ENCODE results near the gene B4GALNT3.
"Not testable (repeated sequence)": the region's sequence is repeated elsewhere in the genome, so short reads cannot be mapped to it uniquely, and the experiment has no call there.

B4GALNT3 gene

DNA sequence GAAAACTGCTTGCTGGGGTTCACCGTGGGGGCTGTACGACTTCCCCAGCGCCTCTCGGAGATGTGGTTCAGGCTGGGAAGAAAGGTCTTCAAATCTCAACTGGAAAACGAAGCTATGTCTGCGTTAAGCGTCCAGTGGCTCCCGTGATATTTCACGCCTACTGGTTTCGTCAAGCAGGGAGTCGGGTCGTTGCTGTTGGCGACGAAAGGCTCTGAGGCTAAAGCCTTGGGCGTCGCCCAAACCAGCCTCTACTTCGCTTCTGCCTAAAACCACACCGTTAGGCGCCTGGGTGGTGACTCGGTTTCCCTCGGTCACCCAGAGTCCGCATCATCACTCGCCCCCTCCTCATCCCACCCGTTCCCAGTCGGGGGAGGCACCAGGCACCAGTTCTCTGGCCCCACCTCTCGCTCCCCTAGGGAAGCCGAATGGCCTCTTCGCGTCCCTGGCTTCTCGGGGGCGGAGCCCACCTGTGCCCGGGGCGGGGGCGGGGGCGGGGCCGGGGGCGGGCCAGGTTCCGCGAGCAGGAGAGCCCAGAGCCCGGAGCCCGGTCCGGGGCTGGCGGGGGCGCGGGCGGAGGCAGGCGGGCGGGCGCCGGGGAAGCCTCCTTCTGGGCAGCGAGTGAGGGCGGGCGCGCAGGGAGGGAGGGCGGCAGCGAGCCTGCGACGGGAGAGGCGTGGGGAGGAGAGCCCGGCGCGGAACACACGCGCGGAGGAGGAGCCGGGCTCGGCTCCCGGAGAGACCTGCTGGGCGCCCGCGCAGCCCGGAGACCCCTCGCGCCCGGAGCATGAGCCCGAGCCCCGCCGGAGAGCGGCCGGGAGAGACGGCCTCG is at the start of gene B4GALNT3:
Gene B4GALNT3 (plus strand): TSS at position 510 of the 829 bp plus-strand sequence. CDS start 438 bp downstream, outside the sequence.
- DNase-seq (ENCODE audit: low read depth) = peak; percentile 6

DNA sequence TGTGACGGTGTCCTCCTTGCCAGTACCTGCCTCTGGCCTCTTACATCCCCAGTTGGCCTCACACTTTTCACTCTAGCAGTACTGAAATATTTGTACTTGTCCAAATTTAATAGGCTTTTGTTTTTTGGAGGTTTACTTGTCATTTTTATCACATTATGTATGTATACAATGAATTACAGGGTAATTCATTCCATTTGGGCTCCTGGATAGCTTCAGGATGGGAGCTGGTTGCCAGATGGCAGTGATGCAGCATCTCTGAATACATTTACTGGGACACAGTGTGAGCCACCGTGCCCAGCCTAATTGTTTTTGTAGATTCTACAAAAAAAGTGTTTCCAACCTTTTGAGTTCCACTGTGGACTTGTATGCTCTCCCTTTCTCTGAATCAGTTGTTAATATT is 44.9 kb upstream of the B4GALNT3 start:
- no peak for DNase-seq (ENCODE audit: low read depth)

DNA sequence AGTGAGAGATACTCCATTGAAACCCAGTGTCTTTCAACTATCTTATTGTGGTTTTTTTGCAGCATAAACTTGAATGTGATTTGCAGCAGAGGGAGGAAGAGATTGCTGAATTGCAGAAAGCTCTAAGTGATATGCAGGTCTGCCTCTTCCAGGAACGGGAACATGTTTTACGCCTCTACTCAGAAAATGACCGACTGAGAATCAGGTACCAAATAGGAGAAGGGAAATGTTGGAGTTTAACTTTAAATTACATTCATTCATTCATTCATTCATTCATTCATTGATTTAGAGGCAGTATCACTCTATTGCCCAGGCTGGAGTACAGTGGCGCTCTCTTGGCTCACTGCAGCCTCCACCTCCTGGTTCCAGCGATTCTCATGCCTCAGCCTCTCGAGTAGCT is 41.3 kb upstream of the B4GALNT3 start:
- DNase-seq (ENCODE audit: low read depth) = no peak

DNA sequence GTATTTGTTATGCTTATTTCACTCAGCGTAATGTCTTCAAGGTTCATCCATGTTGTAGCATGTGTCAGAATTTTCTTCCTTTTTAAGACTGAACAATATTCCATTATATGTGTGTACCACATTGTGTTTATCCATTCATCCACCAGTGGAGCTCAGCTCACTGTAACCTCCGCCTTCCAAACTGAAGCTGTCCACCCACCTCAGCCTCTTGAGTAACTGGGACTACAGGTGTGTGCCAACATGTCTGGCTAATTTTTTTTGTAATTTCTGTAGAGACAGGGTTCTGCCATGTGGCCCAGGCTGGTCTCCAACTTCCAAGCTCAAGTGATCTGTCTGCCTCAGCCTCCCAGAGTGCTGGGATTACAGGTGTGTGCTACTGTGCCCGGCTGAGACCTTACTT is 37.2 kb upstream of the B4GALNT3 start:
- DNase-seq (ENCODE audit: low read depth) = no peak

DNA sequence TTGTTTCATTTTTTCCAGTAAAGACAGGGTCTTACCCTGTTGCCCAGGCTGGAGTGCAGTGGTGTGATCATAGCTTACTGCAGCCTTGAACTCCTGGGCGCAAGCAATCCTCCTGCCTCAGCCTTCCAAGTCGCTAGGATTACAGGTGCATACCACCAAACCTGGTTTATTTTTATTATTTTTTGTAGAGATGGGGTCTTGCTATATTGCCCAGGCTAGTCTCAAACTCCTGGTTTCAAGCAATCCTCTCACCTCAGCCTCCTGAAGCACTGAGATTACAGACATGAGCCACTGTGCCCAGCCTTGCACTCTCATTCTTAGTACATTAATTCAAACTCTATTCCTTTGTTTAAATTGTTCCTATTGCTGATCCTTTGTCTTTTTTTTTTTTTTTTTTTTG is 24.0 kb upstream of the B4GALNT3 start:
- not testable (repeated sequence) for DNase-seq (ENCODE audit: low read depth)

DNA sequence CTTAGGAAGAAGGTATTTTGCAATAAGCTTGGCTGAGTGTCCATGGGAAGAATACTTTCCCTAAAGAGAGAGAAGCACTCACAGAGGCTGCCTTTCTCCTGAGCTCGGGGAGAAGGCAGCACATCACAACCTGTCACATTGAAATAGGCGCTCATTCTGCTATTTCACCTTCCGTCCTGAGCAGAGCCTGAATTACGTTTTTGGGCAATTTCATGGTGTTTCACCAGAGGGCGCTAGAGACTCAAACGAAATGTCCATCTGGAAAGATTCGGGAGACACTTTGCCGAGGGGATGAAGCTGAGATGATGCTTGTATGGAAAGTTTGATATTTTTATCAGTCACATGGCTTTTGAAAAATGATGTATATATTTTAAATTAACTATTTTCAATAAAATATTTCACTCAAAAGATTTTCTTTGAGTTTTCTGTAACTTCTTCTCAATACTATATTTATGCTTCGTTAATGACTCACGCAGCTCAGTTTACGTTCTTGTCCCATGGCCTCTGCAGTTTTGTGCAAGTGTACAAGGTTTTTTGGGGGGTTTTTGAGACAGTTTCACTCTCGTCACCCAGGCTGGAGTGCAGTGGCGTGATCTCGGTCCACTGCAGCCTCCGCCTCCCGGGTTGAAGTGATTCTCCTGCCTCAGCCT is 17.4 kb upstream of the B4GALNT3 start:
- DNase-seq (ENCODE audit: low read depth) = peak; percentile 30

DNA sequence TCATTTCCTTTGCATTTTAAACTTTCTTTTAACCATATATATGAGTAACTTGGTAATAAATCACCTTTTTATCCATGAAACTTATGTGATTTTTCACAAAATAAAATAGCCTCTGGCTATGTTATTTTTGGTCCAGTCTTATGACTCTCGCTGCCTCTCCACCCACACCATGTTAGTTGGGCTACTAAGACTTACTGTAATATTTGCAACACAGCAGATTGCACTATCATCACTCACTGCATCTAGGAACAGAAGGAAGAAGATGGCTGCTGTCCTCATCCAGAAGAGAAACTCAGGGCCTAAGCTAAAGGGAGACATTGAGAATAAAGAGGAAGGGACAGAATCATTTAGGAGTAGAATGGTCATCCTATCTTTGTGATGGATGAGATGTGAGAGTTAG is 12.6 kb upstream of the B4GALNT3 start:
- DNase-seq (ENCODE audit: low read depth) = no peak

DNA sequence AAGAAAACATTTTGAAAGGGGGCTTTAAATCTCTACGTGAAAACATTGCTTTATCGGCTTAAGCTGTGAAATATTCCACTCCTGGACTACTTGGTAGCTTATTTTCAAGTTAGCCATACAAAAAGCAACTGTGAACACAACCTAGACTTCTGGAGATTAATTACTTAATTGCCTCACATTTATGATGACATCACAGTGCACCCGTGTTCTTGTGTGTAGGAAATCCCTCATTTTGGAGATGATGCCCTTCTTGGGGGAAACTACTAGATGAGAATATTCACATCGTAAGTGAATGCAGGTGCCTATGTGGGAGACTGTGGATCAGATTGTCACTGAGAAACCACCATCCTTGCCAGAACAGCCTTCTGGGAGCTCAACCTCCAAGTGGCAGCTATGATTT is 10.5 kb upstream of the B4GALNT3 start:
- no peak for DNase-seq (ENCODE audit: low read depth)

DNA sequence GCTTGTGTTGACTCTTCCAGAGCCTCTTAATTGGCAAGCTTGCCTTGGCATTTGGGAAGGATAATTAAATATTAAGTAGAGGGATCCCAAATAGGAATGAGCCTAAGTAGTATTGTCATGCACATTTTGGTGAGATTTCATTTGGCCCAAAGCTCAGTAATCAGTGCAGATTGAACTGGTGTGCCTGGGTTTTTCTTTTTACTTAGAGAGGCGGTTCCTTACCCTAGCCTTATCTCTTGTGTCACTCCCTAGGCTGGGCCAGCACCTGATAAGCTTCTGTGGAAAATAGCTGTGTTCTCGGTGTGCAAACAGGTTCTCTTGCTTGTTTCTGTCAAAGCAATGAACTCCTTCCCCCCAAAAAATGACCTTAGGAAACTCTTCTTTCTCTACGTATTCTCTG is 9.3 kb upstream of the B4GALNT3 start:
- DNase-seq (ENCODE audit: low read depth) = no peak

DNA sequence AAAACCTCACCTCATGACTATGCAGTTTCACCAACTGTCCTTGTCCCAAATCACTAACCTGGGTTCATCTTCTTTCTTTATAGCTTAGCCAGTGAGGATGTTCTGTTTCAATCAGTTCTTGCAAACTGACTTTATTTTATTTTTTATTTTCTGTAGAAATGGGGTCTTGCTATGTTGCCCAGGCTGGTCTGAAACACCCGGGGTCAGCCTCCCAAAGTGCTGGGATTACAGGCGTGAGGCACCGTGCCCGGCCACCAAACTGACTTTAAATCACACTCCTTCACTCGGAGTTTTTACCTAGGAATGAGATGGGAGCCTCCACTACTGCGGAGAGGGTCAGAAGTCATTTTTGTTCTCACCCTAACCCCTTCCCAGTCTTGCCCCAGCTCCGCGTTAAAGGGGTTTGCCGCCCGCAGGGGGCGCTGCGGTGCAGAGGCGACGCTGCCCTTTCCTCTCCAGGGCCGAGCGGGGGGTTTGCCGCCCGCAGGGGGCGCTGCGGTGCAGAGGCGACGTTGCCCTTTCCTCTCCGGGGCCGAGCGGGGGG is 7.0 kb upstream of the B4GALNT3 start:
- DNase-seq (ENCODE audit: low read depth) = no peak

DNA sequence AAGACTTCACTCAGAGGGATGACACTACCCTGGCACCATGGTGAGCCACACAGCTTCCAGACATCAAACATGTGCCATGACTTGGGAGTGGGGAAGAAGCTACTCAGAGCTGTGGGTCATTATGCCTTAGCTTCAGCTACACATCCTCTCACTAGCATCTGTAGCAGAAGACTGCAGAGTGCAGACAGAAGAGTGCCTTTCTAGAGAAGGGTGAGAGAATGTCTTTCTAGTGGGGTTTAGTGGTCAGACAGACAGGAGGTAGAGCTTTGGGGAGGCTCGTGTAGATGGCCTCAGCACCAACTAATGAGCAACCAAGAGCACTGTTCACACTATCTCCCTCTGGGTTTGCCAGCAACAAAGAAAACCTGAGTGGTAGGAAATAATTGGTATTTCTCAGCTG is 4.9 kb upstream of the B4GALNT3 start:
- no peak for DNase-seq (ENCODE audit: low read depth)

DNA sequence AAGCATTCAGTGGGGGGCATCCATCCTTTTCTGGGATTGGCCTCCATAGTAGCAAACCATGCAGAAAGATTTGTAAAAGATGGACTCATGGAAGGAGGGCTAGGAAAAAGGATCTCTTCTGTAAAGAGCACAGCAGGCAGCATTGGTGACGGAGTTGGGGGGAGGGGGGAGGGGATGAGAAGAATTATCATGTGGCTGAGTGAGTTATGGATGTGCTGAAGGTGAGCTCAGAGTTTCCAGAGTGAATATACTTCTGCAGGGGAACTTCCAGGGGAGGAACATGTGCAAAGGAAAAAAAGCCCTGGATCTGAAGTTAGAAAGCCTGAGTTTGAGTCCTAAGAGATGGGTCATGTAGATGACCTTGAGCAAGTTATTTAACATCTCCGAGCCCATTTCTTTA is 3.9 kb upstream of the B4GALNT3 start:
- no peak for DNase-seq (ENCODE audit: low read depth)

DNA sequence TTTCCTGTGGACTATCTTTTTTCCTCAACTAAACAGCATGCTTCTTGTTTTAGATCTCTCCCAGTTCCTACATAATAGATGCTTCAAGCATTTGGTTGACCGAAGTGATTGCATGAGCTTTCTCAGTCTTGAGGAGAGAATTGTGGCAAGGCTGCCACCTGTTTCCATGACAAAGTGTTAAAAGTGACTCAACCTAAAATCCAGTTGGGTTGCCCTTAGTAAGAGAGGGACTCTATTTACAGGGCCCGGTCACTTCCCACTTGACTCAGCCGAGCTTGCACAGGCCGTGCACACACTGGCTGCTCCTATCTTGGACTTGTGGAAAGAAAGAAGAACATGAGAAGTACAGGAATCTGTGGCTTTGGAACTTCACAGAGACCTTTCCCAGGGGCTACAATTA is 2.1 kb upstream of the B4GALNT3 start:
- DNase-seq (ENCODE audit: low read depth) = no peak

DNA sequence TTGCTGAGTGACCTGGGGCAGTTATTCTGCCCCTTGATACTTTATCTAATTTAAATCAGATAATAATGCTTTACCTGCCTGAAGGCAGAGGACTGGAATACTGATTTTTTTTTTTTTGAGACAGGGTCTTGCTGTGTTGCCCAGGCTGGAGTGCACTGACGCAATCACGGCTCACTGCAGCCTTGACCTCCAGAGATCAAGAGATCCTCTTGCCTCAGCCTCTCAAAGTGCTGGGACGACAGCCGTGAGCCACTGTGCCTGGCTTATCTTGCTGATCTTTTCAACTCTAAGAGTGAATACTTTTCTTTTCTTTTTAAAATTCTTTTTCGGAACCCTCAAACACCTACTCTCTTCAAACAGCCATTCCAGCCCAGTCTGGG is 699 bp upstream of the B4GALNT3 start:
- DNase-seq (ENCODE audit: low read depth) = no peak

DNA sequence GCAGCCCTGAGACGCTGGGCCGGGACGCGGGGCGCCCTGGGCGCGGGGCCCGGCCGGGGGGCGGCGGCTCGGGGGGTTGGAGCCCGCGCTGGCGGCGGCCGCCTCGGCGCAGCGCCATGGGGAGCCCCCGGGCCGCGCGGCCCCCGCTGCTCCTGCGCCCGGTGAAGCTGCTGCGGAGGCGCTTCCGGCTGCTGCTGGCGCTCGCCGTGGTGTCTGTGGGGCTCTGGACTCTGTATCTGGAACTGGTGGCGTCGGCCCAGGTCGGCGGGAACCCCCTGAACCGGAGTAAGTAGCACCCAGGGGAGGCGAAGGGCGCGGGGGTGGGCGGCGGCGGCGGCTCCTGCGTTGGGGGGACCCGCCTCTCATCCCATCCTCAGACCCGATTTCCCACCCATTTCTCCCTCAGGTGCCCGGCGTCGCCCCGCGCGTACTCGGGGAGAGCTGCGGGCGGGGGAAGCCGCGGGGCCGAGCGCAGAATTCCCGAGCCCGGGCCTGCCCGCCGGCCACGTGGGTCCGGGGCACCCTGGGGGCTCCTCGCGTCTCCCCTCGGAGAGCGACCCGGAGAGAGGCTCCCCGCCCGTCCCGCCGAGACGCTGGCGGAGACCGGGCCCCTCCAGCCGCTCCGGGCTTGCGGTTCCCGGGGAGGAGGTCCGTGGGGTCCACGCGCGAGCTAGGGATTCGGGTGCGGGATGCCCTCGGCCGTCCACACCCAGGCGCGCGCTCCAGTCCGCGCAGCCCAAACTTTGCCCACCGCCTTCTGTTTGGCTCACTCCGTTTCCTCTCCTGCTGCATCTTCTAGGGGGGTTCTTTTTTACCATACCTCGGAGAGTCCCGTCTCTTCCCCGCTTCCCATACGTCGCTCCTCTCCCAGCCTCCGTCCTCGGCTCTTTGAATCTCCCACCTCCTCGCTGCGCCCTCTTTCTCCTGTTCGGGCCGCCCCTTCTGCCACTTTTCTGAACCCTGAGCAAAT is 807 bp downstream of the B4GALNT3 start:
- peak; percentile 7 for DNase-seq (ENCODE audit: low read depth)

DNA sequence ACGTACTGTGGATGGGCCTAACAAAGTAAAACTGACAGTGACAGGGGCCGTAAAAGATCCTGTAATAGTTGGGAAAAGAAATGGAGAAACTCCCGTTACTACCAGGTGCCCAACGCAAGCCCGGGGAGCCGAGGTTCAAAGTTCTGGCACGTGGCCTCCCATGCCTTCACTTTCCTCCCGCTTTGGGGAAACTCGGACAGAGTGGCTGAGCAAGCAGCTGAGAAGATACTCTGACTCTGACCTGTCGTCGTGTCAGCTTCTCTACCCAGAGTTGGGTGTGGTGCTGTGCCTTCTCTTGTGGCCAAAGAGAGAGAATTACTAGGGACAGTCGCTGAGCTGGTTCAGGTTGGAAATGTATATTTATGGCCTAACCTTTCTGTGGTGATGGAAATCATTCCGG is 1.7 kb downstream of the B4GALNT3 start:
- DNase-seq (ENCODE audit: low read depth) = no peak

DNA sequence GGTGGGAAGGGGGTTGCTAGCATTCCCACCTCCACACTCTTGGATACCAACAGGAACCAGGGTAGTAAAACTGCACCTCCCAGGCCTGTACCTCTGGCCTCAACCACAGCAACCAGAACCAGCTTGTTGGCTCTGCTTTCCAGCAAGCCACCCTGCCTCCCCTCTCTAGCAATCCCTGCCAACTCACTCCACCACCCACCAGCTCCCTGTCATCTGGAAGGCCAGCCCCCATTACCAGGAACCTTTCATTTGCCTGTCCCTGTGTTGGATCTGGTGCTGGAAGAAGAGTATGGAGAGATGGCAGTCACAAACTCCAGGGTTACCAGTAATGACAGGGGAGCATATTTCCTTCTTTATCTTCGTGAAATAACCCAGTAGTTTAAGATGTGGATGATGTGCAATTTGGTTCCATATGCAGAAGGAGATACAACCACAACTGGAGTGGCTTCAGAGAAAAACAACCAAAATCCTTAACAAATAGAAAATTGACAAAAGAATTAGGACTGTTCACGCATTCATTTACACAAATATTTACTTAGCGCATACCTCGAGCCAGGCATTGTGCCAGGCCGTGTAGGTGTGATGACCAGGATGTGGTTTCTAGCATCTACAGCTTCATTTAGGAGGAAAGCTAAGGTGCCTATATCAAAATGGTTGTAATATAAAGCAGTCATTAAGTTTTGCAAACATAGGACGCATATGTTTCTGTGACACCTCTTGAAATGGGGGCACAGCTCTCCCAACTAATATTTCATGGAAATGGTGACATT is 3.4 kb downstream of the B4GALNT3 start:
- no peak for DNase-seq (ENCODE audit: low read depth)

DNA sequence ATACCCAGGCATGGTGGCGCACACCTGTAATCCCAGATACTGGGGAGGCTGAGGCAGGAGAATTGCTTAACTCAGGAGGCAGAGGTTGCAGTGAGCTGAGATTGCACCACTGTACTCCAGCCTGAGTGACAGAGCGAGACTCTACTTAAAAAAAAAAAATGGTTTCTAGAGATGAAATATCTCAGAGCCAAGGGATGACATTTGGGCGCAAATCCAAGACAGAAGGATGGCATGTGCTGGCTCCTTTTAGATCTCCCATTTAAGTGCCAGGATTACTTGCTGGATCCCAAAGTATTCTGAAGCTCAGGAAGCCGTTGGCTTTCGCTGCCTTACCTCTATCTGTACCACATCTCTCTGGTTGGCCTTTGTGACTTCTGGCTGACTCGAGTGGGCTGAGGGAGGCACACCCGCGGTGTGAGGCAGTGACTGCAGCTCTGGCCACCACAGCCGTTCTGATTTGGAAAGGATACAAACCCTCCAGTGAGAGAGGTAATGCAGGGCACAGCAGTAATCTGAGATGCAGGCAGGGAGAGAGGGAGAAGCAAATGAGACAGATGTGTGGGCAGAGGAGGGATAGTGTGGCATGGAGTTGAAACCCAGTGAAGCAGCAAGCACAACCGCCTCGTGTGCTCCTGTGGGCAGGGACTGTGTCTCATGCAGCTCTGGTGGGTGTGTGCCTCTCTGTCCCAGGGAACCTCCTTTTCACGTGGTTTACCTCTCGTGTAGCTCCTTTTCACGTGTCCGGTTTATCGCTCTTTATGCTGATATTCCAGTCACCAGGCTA is 4.9 kb downstream of the B4GALNT3 start:
- no peak for DNase-seq (ENCODE audit: low read depth)

DNA sequence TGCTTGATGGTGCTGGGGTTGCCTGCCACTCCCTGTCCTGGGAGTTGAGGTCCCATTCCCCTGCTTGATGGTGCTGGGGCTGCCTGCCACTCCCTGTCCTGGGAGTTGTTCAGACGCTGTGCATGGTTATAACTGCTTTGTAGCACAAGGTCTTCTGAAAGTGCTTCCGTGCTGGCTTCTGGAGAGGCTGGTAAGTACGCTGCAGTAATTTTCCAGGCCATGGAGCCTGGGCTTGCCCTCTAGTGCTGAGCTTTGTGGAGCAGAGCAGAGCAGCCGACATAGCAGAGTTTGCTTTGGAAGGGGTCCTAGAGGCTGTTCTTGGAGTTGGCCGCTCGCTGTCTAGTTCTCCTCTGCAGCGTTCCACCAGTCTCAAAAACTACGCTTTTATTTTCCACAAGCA is 6.3 kb downstream of the B4GALNT3 start:
- DNase-seq (ENCODE audit: low read depth) = no peak

DNA sequence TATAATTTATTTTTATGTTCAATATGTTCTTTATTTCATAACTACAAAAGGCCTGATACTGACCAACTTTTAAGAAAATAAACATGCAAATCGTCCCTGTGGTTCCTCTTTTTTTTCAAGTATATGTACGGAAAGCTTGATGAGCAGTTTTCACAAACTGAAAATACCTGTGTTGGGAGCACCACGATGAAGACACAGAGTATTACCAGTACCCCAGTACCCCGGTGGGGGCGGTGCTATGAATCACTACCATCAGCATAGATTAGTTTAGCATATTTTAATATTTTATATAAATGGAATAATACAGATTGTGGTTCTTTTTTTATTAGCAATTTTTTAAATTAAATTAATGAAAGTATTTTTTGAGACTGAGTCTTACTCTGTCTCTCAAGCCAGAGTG is 7.0 kb downstream of the B4GALNT3 start:
- no peak for DNase-seq (ENCODE audit: low read depth)

DNA sequence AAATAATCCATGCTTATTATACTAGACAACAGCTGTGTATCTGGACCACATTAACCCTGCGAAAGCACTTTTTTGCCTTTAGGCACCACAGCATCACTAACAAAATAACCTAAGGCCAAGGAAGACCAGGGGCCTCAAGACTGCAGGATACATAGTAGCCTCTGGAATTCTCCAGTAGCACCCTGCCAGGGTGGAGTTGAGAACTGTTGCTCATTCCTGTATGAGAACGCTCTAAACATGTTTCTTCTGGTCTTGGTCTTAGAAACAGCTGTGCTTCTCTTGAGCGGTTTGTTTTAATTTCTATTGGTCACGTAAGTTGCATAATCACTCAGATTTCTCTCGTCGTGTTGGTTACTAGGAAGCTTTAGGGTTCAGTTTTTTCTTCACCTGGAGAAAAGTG is 7.9 kb downstream of the B4GALNT3 start:
- DNase-seq (ENCODE audit: low read depth) = no peak

All from stimulated activated CD8-positive, alpha-beta memory T cell treated with anti-CD3 and anti-CD28 coated beads, Interleukin-12 subunit alpha, Interleukin-12 subunit beta, amount 100 ng/mL, for 1 hour (primary cell).